H1 (cell line): ENCODE data around the gene TNS4. TPM values are rescaled to one million over a fixed set of nuclear protein-coding genes. Genes with fewer than 3 reads are reported as not detected.

Experiments used
- CTCF ChIA-PET: fragments of 300-600 bp; sonication (Branson Sonifier 250); formaldehyde crosslinking; loops from one replicate; lab custom pipeline; 2021; ENCODE audit not compliant: partially characterized antibody; lab: Charles Lee
- POLR2A ChIA-PET: fragments of 300-600 bp; sonication (Branson Sonifier 250); formaldehyde crosslinking; loops from one replicate; lab custom pipeline; 2021; ENCODE audit warnings: inconsistent platforms; ENCODE audit not compliant: partially characterized antibody; lab: Charles Lee
- DNase-seq, 2 experiments: peaks; one replicate each; pipeline versions ENCODE4 v3.0.0 to v3.0.0-alpha.2; 2010 to 2022; ENCODE audit warnings: low spot score in 2 of 2, low read depth in 1 of 2, mixed read lengths in 1 of 2
- FAIRE-seq: peaks from 2 replicates; lab custom pipeline; 2011; peaks lifted over from hg19 to GRCh38; lab: Jason Lieb, UNC
- H2AFZ ChIP-seq: 2 replicates; pipeline ENCODE4 v1.8.1; 2012; ENCODE audit warnings: low read length, inconsistent platforms
- H2AK5ac ChIP-seq: 2 replicates; pipeline ENCODE4 v1.6.1; 2013; ENCODE audit warnings: low read depth, low read length
- H2BK120ac ChIP-seq: replicated peaks from 2 replicates; pipeline ENCODE3; 2013; ENCODE audit warnings: low read depth, low read length, inconsistent platforms
- H2BK12ac ChIP-seq: 2 replicates; pipeline ENCODE4 v1.6.1; 2013; ENCODE audit warnings: low read depth, low read length
- H2BK15ac ChIP-seq: 2 replicates; pipeline ENCODE4 v1.6.1; 2013; ENCODE audit warnings: low read length
- H2BK20ac ChIP-seq: 2 replicates; pipeline ENCODE4 v1.6.1; 2013; ENCODE audit warnings: low read length
- H2BK5ac ChIP-seq: 2 replicates; pipeline ENCODE4 v1.6.1; 2013; ENCODE audit warnings: low read depth, low read length
- H3K14ac ChIP-seq: 2 replicates; pipeline ENCODE4 v1.6.1; 2013; ENCODE audit warnings: inconsistent platforms; ENCODE audit not compliant: insufficient read length
- H3K18ac ChIP-seq: 2 replicates; pipeline ENCODE4 v1.6.1; 2013; ENCODE audit warnings: low read length; ENCODE audit errors: extremely low read depth
- H3K23ac ChIP-seq: 2 replicates; pipeline ENCODE4 v1.6.1; 2013; ENCODE audit warnings: inconsistent platforms; ENCODE audit not compliant: insufficient read length
- H3K23me2 ChIP-seq: 2 replicates; pipeline ENCODE4 v1.6.1; 2013; ENCODE audit warnings: low read depth, low read length
- H3K27ac ChIP-seq: 2 replicates; pipeline ENCODE4 v1.6.1; 2011; ENCODE audit warnings: low read depth, low read length, inconsistent platforms
- H3K27me3 ChIP-seq, 4 experiments: replicated peaks in 1 of 4; 1 replicate in 1 of 4; 2 replicates in 3 of 4; pipeline versions ENCODE4 v1.6.1 to v1.8.1; 2011 to 2013; ENCODE audit warnings: low read length in 3 of 4, mild to moderate bottlenecking in 3 of 4, inconsistent platforms in 2 of 4, mixed read lengths in 2 of 4, moderate library complexity in 1 of 4; ENCODE audit not compliant: control insufficient read depth in 3 of 4, insufficient read depth in 3 of 4; ENCODE audit errors: extremely low read depth in 1 of 4
- H3K36me3 ChIP-seq, 4 experiments: 2 replicates each; pipeline versions ENCODE4 v1.6.1 to v1.8.1; 2011 to 2013; ENCODE audit warnings: mild to moderate bottlenecking in 4 of 4, low read length in 3 of 4, moderate library complexity in 2 of 4, control low read depth in 1 of 4, inconsistent platforms in 1 of 4; ENCODE audit not compliant: insufficient read depth in 4 of 4, control insufficient read depth in 2 of 4
- H3K4ac ChIP-seq: replicated peaks from 2 replicates; pipeline ENCODE3; 2013; ENCODE audit warnings: low read length, low read depth, mixed read lengths, inconsistent platforms; ENCODE audit not compliant: insufficient read length
- H3K4me1 ChIP-seq, 4 experiments: replicated peaks in 1 of 4; 1 replicate in 1 of 4; 2 replicates in 3 of 4; pipeline versions ENCODE4 v1.6.1 to v1.8.1; 2011 to 2013; ENCODE audit warnings: low read length in 3 of 4, inconsistent platforms in 2 of 4, mixed read lengths in 1 of 4; ENCODE audit not compliant: insufficient read depth in 4 of 4, control insufficient read depth in 3 of 4
- H3K4me2 ChIP-seq, 2 experiments: 2 replicates each; pipeline versions ENCODE4 v1.6.1 to v1.8.1; 2011 to 2013; ENCODE audit warnings: low read depth in 2 of 2, low read length in 2 of 2, control low read depth in 1 of 2, inconsistent platforms in 1 of 2, mild to moderate bottlenecking in 1 of 2; ENCODE audit not compliant: insufficient read depth in 1 of 2
- H3K4me3 ChIP-seq, 4 experiments: fragments of 200-600, 300-600 bp in 1 of 4; sonication (generic), shearing (Covaris generic), sonication (Bioruptor Twin) in 1 of 4; 2 replicates each; pipeline versions ENCODE4 v1.5.1 to v1.8.1; 2011 to 2016; ENCODE audit warnings: low read length in 4 of 4, low read depth in 3 of 4, control low read depth in 2 of 4, inconsistent platforms in 2 of 4, mild to moderate bottlenecking in 2 of 4, mixed read lengths in 1 of 4, moderate library complexity in 1 of 4; ENCODE audit not compliant: insufficient read depth in 2 of 4; ENCODE audit errors: extremely low read depth in 1 of 4
- H3K56ac ChIP-seq: replicated peaks from 2 replicates; pipeline ENCODE3; 2013; ENCODE audit warnings: low read depth, mild to moderate bottlenecking, mixed read lengths, low read length, inconsistent platforms; ENCODE audit not compliant: insufficient read length
- H3K79me1 ChIP-seq: 2 replicates; pipeline ENCODE4 v1.6.1; 2013; ENCODE audit warnings: low read depth, low read length, control low read depth
- H3K79me2 ChIP-seq, 2 experiments: 2 replicates each; pipeline versions ENCODE4 v1.6.1 to v1.8.1; 2012 to 2013; ENCODE audit warnings: low read length in 2 of 2, mild to moderate bottlenecking in 2 of 2, inconsistent platforms in 1 of 2; ENCODE audit not compliant: insufficient read depth in 2 of 2, control insufficient read depth in 1 of 2
- H3K9ac ChIP-seq, 4 experiments: replicated peaks in 1 of 4; 1 replicate in 1 of 4; 2 replicates in 3 of 4; pipeline versions ENCODE4 v1.6.1 to v1.8.1; 2011 to 2013; ENCODE audit warnings: low read depth in 3 of 4, low read length in 3 of 4, control low read depth in 2 of 4, mild to moderate bottlenecking in 2 of 4, moderate library complexity in 2 of 4, inconsistent platforms in 1 of 4; ENCODE audit errors: extremely low read depth in 1 of 4
- H3K9me3 ChIP-seq, 2 experiments: 2 replicates each; pipeline versions ENCODE4 v1.6.1 to v1.8.1; 2012 to 2013; ENCODE audit warnings: mild to moderate bottlenecking in 2 of 2, moderate library complexity in 2 of 2, control low read depth in 1 of 2, inconsistent platforms in 1 of 2, low read depth in 1 of 2, low read length in 1 of 2, mixed read lengths in 1 of 2; ENCODE audit not compliant: insufficient read depth in 2 of 2
- H4K20me1 ChIP-seq, 2 experiments: replicated peaks in 1 of 2; 2 replicates each; pipeline versions ENCODE3 to v1.8.1; 2011 to 2013; ENCODE audit warnings: inconsistent platforms in 2 of 2, low read length in 2 of 2, mild to moderate bottlenecking in 1 of 2; ENCODE audit not compliant: insufficient read depth in 2 of 2, control insufficient read depth in 1 of 2
- H4K5ac ChIP-seq: 2 replicates; pipeline ENCODE4 v1.6.1; 2013; ENCODE audit warnings: low read length, low read depth, mixed read lengths, inconsistent platforms; ENCODE audit not compliant: insufficient read length
- H4K8ac ChIP-seq: 2 replicates; pipeline ENCODE4 v1.8.0; 2013; ENCODE audit warnings: mild to moderate bottlenecking, moderate library complexity, low read length, inconsistent platforms; ENCODE audit not compliant: insufficient read depth; ENCODE audit errors: extremely low read depth
- H4K91ac ChIP-seq: replicated peaks from 2 replicates; pipeline ENCODE3; 2013; ENCODE audit warnings: low read length, mixed read lengths, inconsistent platforms; ENCODE audit not compliant: insufficient read length
- HDAC2 ChIP-seq, 2 experiments: fragments of 300-600 bp in 1 of 2; sonication (generic) in 1 of 2; IDR thresholded peaks; 2 replicates each; pipeline ENCODE4 v1.6.1; 2011 to 2012; ENCODE audit warnings: low read depth in 2 of 2, low read length in 2 of 2, mild to moderate bottlenecking in 2 of 2, moderate library complexity in 2 of 2, borderline replicate concordance in 1 of 2, inconsistent platforms in 1 of 2
- KDM4A ChIP-seq: IDR thresholded peaks from one replicate; pipeline ENCODE4 v1.7.1; 2012; ENCODE audit warnings: low read depth, mild to moderate bottlenecking, moderate library complexity, low read length, inconsistent platforms; ENCODE audit not compliant: severe bottlenecking
- NANOG ChIP-seq: IDR thresholded peaks from 2 replicates; pipeline ENCODE4 v1.6.1; 2011; ENCODE audit warnings: low read length, low read depth, mild to moderate bottlenecking, inconsistent platforms; ENCODE audit not compliant: insufficient read depth, poor library complexity, severe bottlenecking
- RXRA ChIP-seq: IDR thresholded peaks from 2 replicates; pipeline ENCODE4 v1.6.1; 2011; ENCODE audit warnings: low read depth, mild to moderate bottlenecking, low read length, moderate library complexity; ENCODE audit not compliant: insufficient read depth
- SAP30 ChIP-seq: fragments of 300-600 bp; sonication (generic); IDR thresholded peaks from 2 replicates; pipeline ENCODE4 v1.7.1; 2012; ENCODE audit warnings: low read length, moderate library complexity, mild to moderate bottlenecking, inconsistent platforms; ENCODE audit not compliant: insufficient read depth, insufficient replicate concordance
- SP4 ChIP-seq: IDR thresholded peaks from 2 replicates; pipeline ENCODE4 v1.6.1; 2012; ENCODE audit warnings: low read length, inconsistent platforms
- SRF ChIP-seq: IDR thresholded peaks from 2 replicates; pipeline ENCODE4 v1.6.1; 2011; ENCODE audit warnings: mild to moderate bottlenecking, low read depth, low read length, moderate library complexity
- TBP ChIP-seq: IDR thresholded peaks from 2 replicates; pipeline ENCODE4 v1.6.1; 2011; ENCODE audit warnings: low read depth, low read length, improper control_type of control experiment
- YY1 ChIP-seq: IDR thresholded peaks from 2 replicates; pipeline ENCODE4 v1.6.1; 2011; ENCODE audit warnings: low read depth, mild to moderate bottlenecking, low read length
- ZNF274 ChIP-seq: IDR thresholded peaks from 2 replicates; pipeline ENCODE4 v1.7.0; 2012; ENCODE audit warnings: low read length, borderline replicate concordance; ENCODE audit errors: extremely low read depth
- WGBS, 2 experiments: shearing (Covaris generic) in 1 of 2; methylation state at CpG; one replicate each; pipeline versions ENCODE4 v1.1.6 to v1.1.7; 2013 to 2015; ENCODE audit warnings: low lambda C conversion rate in 2 of 2, mixed read lengths in 2 of 2, inconsistent platforms in 1 of 2, low coverage in 1 of 2, missing lambda C conversion rate in 1 of 2; ENCODE audit not compliant: insufficient replicate concordance in 2 of 2, insufficient coverage in 1 of 2, insufficient read length in 1 of 2; ENCODE audit errors: extremely low coverage in 1 of 2, missing lambda C conversion rate in 1 of 2; 5-methylcytosine and 5-hydroxymethylcytosine counted together
- polyA plus RNA-seq, 7 experiments: library from polyadenylated mRNA; depleted of rRNA in 3 of 7; stranded (reverse) in 5 of 7; unstranded in 2 of 7; fragments of >200 nt in 5 of 7; fragments of 200-250 nt in 2 of 7; gene quantifications; 1 replicate in 5 of 7; 2 replicates in 1 of 7; 4 replicates in 1 of 7; pipeline versions ENCODE4 v1.2.1 to v1.2.3, GENCODE V29; 2011 to 2013; ENCODE audit warnings: missing spikeins in 2 of 7, mixed read lengths in 2 of 7
- total RNA-seq: library from RNA; stranded (reverse); fragmentation: NEBNext Ultra II Directional; extraction: Animal tissue kit (Norgen Biotek cat#: 25700); gene quantifications from 2 replicates; pipeline ENCODE4 v1.2.1, GENCODE V29; 2021
- TF ChIP-seq, protein P1 (sequence below): IDR thresholded peaks from 2 replicates; pipeline ENCODE4 v1.6.1; 2011; ENCODE audit warnings: low read length, improper control_type of control experiment

Gene TNS4
- total and polyA plus RNA-seq, 2 of the 8 experiments (the other 6 are each of a cell fraction or from before 2014, with no cell fraction given), result 0.20 to 0.21 TPM

GRCh38 chr17:40437095-40437732 is 64.2 kb downstream of the TNS4 start:
- Histone ChIP-seq H3K36me3 (no peaks in the 10 kb centered on the region), H3K56ac (no peak overlapping the region), H3K23ac (no peak overlapping the region), H4K91ac (no peak overlapping the region), H4K8ac (no peak overlapping the region), H3K4me3 (no peak overlapping the region), H3K18ac (no peak overlapping the region), H2BK120ac (no peak overlapping the region), H3K27ac (no peak overlapping the region), H2BK5ac (no peak overlapping the region), H2BK20ac (no peak overlapping the region), H2AK5ac (no peak overlapping the region), H4K20me1 (no peaks in the 10 kb centered on the region), H3K4ac (no peak overlapping the region), H3K79me1 (no peaks in the 10 kb centered on the region), H3K27me3 (no peaks in the 10 kb centered on the region), H2BK15ac (no peak overlapping the region), H3K4me2 (no peak overlapping the region), H4K5ac (no peak overlapping the region), H3K4me1 (peaks cover 0 to 3% (median 2%) of the 10 kb centered on the region in 4 experiments; a peak in 4 of 7 replicates), H3K14ac (no peak overlapping the region), H3K23me2 (no peaks in the 10 kb centered on the region), H3K9me3 (no peaks in the 10 kb centered on the region), H2BK12ac (no peak overlapping the region), H3K79me2 (no peaks in the 10 kb centered on the region), H3K9ac (no peak overlapping the region), H2AFZ (no peak overlapping the region)
- 90% methylated on average over 5 of the region's 5 CpGs; no CpG with 5 or more reads in 1 of the 2 experiments for WGBS, 2 experiments
- CTCF ChIA-PET, result interaction anchor here (0.9 to 28.2 kb wide), 8 partner anchors 11 to 128 kb away, joined by 3 to 739 read pairs (median 18); partner anchors contain the start of gene CCR7
- DNase-seq (no peak), FAIRE-seq (no peak)
- POLR2A ChIA-PET, result interaction anchor here (0.6 to 1.3 kb wide), 2 partner anchors 20 to 149 kb away, joined by 3 to 5 read pairs; partner anchors contain the start of gene TOP2A
- no peak for TF ChIP-seq SAP30
- no peak for TF ChIP-seq YY1
- no peak for TF ChIP-seq TBP
- no peak for TF ChIP-seq KDM4A
- no peak for TF ChIP-seq SP4
- no peak for TF ChIP-seq NANOG
- no peak for TF ChIP-seq HDAC2 (IDR thresholded peaks at IDR 0.05; ENCODE audit: borderline replicate concordance in 1 of 2, low read depth in 2 of 2, low read length in 2 of 2)
- TF ChIP-seq RXRA, result no peak
- no peak for TF ChIP-seq SRF
- TF ChIP-seq ZNF274, result no peak
- TF ChIP-seq, protein P1, sequence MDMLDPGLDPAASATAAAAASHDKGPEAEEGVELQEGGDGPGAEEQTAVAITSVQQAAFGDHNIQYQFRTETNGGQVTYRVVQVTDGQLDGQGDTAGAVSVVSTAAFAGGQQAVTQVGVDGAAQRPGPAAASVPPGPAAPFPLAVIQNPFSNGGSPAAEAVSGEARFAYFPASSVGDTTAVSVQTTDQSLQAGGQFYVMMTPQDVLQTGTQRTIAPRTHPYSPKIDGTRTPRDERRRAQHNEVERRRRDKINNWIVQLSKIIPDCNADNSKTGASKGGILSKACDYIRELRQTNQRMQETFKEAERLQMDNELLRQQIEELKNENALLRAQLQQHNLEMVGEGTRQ, result no peak
